ENCODE measurements around the gene ABR. TPM values are rescaled to one million over a fixed set of nuclear protein-coding genes. Genes with fewer than 3 reads are reported as not detected.

The ABR gene
- total and polyA plus RNA-seq, 2 of the 8 experiments (the other 6 are each of a cell fraction or from before 2014, with no cell fraction given), result 44.8 to 47.2 TPM

- ChIA-PET POLR2A (ENCODE audit: partially characterized antibody) (interaction anchor here (1.1 to 1.6 kb wide), 2 partner anchors 14 to 21 kb away, joined by 3 to 4 read pairs; no protein-coding TSS in a partner anchor), CTCF (ENCODE audit: partially characterized antibody) (interaction anchor here (1.0 to 2.4 kb wide), 5 partner anchors 11 to 408 kb away, joined by 3 to 9 read pairs (median 5); no protein-coding TSS in a partner anchor)
- H4K5ac ChIP-seq (ENCODE audit: insufficient read length, low read depth, low read length), result no peak overlapping the region
- no peak overlapping the region for H2BK15ac ChIP-seq (ENCODE audit: low read length)
- no peak overlapping the region for H3K23ac ChIP-seq (ENCODE audit: insufficient read length)
- H2AFZ ChIP-seq (ENCODE audit: low read length), result no peak overlapping the region
- H3K27me3 ChIP-seq (replicated peaks in 1 of 4; ENCODE audit: control insufficient read depth in 3 of 4, extremely low read depth in 1 of 4, insufficient read depth in 3 of 4, low read length in 3 of 4), result no peaks in the 10 kb centered on the region
- no peak overlapping the region for H3K18ac ChIP-seq (ENCODE audit: extremely low read depth, low read length)
- H2BK120ac ChIP-seq (replicated peaks; ENCODE audit: low read depth, low read length), result no peak overlapping the region
- no peak overlapping the region for H2BK20ac ChIP-seq (ENCODE audit: low read length)
- no peak overlapping the region for H2BK5ac ChIP-seq (ENCODE audit: low read depth, low read length)
- no peak overlapping the region for H3K4me2 ChIP-seq (ENCODE audit: insufficient read depth in 1 of 2, low read depth in 2 of 2, low read length in 2 of 2)
- H3K4me1 ChIP-seq (replicated peaks in 1 of 4; ENCODE audit: control insufficient read depth in 3 of 4, insufficient read depth in 4 of 4, low read length in 3 of 4), result no peaks in the 10 kb centered on the region; a peak in 1 of 7 replicates
- H3K9me3 ChIP-seq (ENCODE audit: insufficient read depth in 2 of 2, low read depth in 1 of 2, low read length in 1 of 2), result no peaks in the 10 kb centered on the region
- H3K4ac ChIP-seq (replicated peaks; ENCODE audit: insufficient read length, low read depth, low read length), result no peak overlapping the region
- H3K36me3 ChIP-seq (ENCODE audit: control insufficient read depth in 2 of 4, insufficient read depth in 4 of 4, low read length in 3 of 4), result no peaks in the 10 kb centered on the region; a peak in 2 of 8 replicates
- no peak overlapping the region for H3K4me3 ChIP-seq (ENCODE audit: extremely low read depth in 1 of 4, insufficient read depth in 2 of 4, low read depth in 3 of 4, low read length in 4 of 4)
- 89% methylated on average over 9 of the region's 9 CpGs; no CpG with 5 or more reads in 1 of the 2 experiments for WGBS, 2 experiments (ENCODE audit: extremely low coverage in 1 of 2, insufficient coverage in 1 of 2, insufficient read length in 1 of 2, insufficient replicate concordance in 2 of 2, low coverage in 1 of 2, low lambda C conversion rate in 2 of 2, missing lambda C conversion rate in 1 of 2)
- H3K9ac ChIP-seq (replicated peaks in 1 of 4; ENCODE audit: extremely low read depth in 1 of 4, low read depth in 3 of 4, low read length in 3 of 4), result no peak overlapping the region
- H3K27ac ChIP-seq (ENCODE audit: low read depth, low read length), result no peak overlapping the region
- H3K23me2 ChIP-seq (ENCODE audit: low read depth, low read length), result no peaks in the 10 kb centered on the region
- no peaks in the 10 kb centered on the region for H3K79me1 ChIP-seq (ENCODE audit: low read depth, low read length)
- no peak overlapping the region for H3K56ac ChIP-seq (replicated peaks; ENCODE audit: insufficient read length, low read depth, low read length)
- H4K20me1 ChIP-seq (replicated peaks in 1 of 2; ENCODE audit: control insufficient read depth in 1 of 2, insufficient read depth in 2 of 2, low read length in 2 of 2), result peaks cover 4% of the 10 kb centered on the region in 2 experiments
- no peaks in the 10 kb centered on the region for H3K79me2 ChIP-seq (ENCODE audit: control insufficient read depth in 1 of 2, insufficient read depth in 2 of 2, low read length in 2 of 2)
- DNase-seq (ENCODE audit: low read depth in 1 of 2, low spot score in 2 of 2) (no peak), FAIRE-seq (no peak)
- H2BK12ac ChIP-seq (ENCODE audit: low read depth, low read length), result no peak overlapping the region
- TF ChIP-seq PHF8 (conservative IDR thresholded peaks at IDR 0.05; ENCODE audit: low read depth, low read length) (no peak), CEBPB (IDR thresholded peaks at IDR 0.05; ENCODE audit: low read depth, low read length) (no peak), KDM4A (IDR thresholded peaks at IDR 0.05; ENCODE audit: low read depth, low read length, severe bottlenecking) (no peak), HDAC6 (IDR thresholded peaks at IDR 0.05; ENCODE audit: low read depth, low read length) (no peak), TAF1 (IDR thresholded peaks at IDR 0.05; ENCODE audit: low read depth, low read length) (no peak), POU5F1 (IDR thresholded peaks at IDR 0.05; ENCODE audit: low read depth, low read length) (no peak), ASH2L (IDR thresholded peaks at IDR 0.05; ENCODE audit: low read length) (no peak)
- no peak overlapping the region for H4K8ac ChIP-seq (ENCODE audit: extremely low read depth, insufficient read depth, low read length)
- no peak overlapping the region for H3K14ac ChIP-seq (ENCODE audit: insufficient read length)
- no peak overlapping the region for H4K91ac ChIP-seq (replicated peaks; ENCODE audit: insufficient read length, low read length)
- H2AK5ac ChIP-seq (ENCODE audit: low read depth, low read length), result no peak overlapping the region
Measured at GRCh38 chr17:1096215-1096614, 83.6 kb downstream of the ABR start.
